GM19467 (cell line): Measurements from ENCODE around the gene RBM20.
A peak's percentile ranks its signal among the peaks of the same experiment; 100 is the strongest.

ENCODE experiments used
- ATAC-seq: cut with Tn5 transposase; IDR thresholded peaks from one replicate; pipeline ENCODE4 v1.9.1; 2021; ENCODE audit warnings: mild to moderate bottlenecking, moderate library complexity; ENCODE audit not compliant: unreplicated experiment

The RBM20 gene

DNA sequence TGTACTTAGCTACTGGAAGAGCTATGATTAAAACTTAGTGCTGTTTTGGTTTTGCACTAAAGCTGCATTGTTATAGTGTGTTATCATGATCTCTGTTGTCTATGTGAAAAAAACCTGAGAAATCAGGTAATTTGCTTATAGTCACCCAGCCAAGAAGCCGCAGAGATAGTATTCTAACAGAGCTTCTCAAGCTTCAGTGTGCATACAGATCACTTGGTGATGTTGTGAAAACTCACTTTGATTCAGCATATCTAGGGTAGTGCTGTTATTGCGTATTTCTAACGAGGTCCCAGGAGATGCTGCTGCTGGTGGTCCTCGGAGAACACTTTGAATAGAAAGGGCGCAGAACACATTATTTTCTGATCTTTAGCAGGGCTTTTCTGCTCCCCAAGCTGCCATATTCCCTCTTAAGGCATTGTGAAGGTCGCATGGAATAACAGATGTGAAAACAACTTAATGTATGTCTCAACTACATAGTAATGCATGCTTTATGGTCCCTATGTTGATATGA, 159.2 kb downstream of the RBM20 start:
- peak; percentile 53 for ATAC-seq

- no peak for ATAC-seq
Observed at GRCh38 chr10:110803830-110804338, 159.7 kb downstream of the RBM20 start.

DNA sequence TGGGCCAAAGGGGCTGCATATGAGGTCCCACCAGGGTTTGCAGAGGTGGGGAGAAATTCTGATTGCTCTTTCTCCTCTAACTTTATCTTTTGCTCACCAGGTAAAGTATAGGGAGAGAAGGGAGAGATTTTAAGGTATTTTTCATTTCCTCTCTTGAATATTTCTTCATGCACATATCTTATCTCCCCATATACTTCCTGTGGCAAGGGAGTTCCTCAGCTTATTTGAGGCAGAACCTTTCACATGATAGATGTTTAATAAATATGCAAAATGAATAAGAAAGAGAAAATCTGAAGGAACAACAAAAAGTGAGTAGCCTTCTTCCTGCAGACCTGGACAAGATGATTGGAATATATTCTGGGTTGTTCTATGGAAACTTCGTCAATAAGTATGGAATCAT, 160.2 kb downstream of the RBM20 start:
- no peak for ATAC-seq

- no peak for ATAC-seq
Observed at GRCh38 chr10:110805292-110805691, 161.2 kb downstream of the RBM20 start.

DNA sequence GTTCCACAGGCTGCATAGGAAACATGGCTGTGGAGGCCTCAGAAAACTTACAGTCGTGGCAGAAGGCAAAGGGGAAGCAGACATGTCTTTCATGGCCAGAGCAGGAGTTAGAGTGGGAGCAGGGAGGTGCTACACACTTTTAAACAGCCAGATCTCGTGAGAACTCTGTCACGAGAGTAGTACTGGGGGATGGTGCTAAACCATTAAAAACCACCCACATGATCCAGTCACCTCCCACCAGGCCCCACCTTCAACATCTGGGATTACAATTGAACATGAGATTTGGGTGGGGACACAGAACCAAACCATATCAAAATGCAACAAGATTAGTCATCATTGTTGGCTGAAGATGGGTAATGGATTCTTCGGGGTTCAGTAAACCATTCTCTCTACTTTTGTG, 162.2 kb downstream of the RBM20 start:
- ATAC-seq, result no peak

DNA sequence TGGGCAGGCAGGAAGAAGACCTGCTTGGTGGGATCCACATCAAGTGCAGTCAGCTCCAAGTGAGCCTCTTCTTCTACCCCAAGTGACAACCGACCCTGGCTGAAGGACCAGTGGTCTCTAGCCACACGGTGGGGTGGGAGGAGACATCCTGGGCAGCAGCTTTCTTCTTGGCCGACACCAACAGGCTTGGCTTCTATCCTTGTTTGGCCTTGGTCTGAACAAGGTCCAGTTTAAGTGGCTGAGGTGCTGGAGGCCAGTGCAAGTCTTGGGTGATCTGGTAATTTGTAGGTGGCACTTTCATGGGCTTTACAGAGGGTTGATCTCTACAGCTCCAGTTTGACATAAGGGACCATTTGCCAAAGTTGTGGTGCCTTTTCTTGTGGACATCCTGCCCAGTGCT, 164.0 kb downstream of the RBM20 start:
- no peak for ATAC-seq

GRCh38 chr10:110808615-110809014, 164.5 kb downstream of the RBM20 start:
- no peak for ATAC-seq

- ATAC-seq, result no peak
Observed at GRCh38 chr10:110810625-110811024, 166.5 kb downstream of the RBM20 start.

DNA sequence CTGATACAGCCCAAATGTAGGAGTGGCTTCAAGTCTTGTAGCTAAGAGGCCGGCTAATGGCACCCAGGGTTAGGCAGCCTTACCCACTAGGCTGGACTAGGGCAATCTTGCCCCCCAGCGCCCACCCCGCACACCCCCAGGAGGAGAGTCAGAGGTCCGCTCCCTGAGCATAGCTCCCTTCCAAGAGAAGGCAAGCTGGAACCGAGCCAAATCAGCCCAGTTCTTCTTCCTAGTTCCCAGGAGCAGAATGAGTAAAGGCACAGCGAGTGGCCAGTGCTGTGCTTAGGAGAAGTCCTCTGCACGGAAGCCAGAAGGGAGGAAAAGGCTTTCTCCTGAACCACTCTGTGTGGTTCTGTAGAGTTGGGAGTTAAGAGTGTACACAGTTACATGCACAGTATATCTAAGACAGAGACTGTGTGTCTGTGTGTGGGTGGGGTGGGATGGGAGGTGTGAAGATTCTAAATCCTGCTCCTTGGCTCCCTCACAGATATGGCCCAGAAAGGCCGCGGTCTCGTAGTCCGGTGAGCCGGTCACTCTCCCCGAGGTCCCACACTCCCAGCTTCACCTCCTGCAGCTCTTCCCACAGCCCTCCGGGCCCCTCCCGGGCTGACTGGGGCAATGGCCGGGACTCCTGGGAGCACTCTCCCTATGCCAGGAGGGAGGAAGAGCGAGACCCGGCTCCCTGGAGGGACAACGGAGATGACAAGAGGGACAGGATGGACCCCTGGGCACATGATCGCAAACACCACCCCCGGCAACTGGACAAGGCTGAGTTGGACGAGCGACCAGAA, 167.8 kb downstream of the RBM20 start:
- no peak for ATAC-seq

DNA sequence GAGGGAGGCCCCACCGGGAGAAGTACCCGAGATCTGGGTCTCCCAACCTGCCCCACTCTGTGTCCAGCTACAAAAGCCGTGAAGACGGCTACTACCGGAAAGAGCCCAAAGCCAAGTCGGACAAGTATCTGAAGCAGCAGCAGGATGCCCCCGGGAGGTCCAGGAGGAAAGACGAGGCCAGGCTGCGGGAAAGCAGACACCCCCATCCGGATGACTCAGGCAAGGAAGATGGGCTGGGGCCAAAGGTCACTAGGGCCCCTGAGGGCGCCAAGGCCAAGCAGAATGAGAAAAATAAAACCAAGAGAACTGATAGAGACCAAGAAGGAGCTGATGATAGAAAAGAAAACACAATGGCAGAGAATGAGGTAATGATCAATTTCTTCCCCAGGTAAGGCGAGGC, 168.4 kb downstream of the RBM20 start:
- no peak for ATAC-seq

DNA sequence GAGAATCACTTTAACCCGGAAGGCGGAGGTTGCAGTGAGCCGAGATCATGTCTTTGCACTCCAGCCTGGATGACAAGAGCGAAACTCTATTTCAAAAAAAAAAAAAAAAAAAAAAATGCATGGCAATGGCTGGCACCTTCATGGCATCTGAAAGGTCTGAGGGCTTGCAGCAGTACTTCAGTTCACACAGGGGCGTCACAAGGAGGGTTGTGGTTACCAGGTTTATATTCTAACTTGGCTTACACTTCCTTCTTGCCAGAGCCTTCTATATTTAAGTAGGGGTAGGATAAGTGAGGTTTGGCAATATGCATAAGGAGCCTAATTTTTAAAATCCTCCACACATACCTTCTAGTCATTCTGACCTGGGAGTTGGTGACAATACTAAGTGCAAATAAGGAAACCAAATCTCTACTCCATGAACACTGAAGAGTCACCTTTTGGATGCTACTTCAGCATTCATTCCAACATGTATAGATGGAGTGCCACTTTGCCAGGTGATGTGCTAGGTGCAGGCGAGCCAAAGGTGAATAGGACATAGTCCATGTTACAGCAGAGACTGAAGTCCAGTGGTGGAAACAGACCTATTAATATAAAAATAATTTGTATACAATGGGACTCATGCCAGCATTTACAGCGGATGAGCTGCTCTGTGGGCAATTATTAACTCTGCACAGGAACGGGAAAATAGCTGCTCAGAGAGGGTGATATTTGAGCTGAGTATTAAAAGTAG, 169.8 kb downstream of the RBM20 start:
- no peak for ATAC-seq

DNA sequence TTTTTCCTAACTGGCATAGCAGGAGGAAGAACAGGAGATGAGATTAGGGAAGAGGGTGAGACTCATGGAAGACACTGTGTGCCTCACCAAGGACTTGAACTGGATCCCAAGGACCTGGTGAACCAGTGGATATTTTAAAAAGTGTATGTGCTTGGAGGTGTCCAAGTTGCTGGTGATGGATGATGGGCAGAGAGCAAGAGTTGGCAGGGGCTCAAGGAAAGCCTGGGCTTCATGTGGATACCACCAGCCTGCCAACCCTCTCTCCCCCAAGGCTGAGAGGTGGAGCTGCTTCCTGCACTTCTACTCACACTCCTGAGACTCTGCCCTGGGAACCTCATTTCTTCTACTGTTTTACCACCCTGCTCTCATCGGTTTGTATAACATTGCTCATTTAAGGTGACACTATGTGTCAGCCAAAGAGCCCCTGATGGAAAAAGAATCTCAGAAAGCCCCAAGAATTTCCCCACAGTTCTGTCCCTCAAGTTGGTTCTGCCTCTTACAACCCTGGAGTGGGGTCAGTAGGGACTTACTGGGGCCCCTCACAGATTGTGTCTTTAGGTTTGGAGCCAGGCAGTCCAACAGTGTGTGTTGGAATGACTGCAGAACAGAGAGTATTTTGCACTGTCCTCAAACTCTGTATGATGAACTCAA, 171.3 kb downstream of the RBM20 start:
- no peak for ATAC-seq

DNA sequence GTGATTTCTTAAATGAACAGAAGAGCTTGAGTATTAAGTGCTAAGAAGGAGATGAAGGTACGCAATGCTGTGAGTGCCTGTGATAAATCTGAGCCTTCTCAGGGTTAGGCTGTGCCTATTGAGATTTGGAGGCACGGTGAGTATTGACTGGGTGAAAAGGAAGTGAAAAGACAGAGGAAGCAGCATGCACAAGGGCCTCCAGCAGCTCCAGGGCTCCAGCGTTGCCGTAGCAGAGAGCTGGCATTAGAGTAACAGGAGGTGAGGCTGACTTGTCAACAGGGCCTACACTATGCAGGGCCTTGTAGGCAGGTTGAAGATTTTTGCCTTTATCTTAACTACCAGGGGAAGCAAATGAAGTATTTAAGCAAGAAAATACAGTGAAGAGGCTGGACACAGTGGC, 173.5 kb downstream of the RBM20 start:
- ATAC-seq, result no peak

- no peak for ATAC-seq
Observed at GRCh38 chr10:110818311-110819256, 174.4 kb downstream of the RBM20 start.

DNA sequence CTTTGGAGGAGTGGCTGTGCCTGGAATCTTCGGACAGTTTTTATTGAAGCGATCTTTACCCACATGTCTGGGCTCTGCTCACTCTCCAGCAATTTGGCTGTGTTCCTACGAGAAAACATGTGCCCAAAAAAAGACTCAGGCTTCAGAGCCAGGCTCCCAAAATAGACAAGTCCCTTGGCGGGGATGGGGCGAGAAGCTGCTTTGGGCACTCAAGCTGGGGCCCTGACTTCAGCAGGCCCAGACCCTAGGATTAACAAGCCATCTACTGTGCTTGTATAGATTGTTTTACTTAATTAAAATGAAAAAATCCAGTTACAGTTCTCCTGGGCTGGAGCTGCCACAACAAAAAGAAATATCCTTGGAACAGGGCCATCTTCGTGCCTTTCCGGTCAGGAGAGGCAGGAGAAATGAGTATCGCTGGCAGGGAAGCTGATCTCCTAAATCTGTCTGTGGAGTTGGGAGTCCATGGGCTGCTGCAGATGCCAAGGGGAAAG, 176.2 kb downstream of the RBM20 start:
- ATAC-seq, result no peak

DNA sequence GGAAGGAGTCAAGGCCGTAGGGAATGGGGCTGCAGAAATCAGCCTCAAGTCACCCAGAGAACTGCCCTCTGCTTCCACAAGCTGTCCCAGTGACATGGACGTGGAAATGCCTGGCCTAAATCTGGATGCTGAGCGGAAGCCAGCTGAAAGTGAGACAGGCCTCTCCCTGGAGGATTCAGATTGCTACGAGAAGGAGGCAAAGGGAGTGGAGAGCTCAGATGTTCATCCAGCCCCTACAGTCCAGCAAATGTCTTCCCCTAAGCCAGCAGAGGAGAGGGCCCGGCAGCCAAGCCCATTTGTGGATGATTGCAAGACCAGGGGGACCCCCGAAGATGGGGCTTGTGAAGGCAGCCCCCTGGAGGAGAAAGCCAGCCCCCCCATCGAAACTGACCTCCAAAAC, 177.4 kb downstream of the RBM20 start:
- no peak for ATAC-seq

GRCh38 chr10:110822035-110822711, 178.0 kb downstream of the RBM20 start:
- ATAC-seq, result no peak

GRCh38 chr10:110822712-110823311, 178.7 kb downstream of the RBM20 start:
- ATAC-seq, result no peak

GRCh38 chr10:110824152-110824441, 180.0 kb downstream of the RBM20 start:
- no peak for ATAC-seq
